PC-9 (cell line): ENCODE measurements around the gene MSANTD7.

Experiments used
- EZH2 ChIP-seq: fragments of 200-600 bp; sonication (generic); IDR thresholded peaks from 2 replicates; pipeline ENCODE4 v1.8.0; 2017; ENCODE audit warnings: antibody characterized with exemption, low read depth
- TF ChIP-seq, protein P1 (sequence below): fragments of 200-600 bp; sonication (generic); conservative IDR thresholded peaks from 2 replicates; pipeline ENCODE4 v1.6.1; 2017; ENCODE audit warnings: mixed run types, antibody characterized with exemption, mild to moderate bottlenecking, moderate library complexity

DNA sequence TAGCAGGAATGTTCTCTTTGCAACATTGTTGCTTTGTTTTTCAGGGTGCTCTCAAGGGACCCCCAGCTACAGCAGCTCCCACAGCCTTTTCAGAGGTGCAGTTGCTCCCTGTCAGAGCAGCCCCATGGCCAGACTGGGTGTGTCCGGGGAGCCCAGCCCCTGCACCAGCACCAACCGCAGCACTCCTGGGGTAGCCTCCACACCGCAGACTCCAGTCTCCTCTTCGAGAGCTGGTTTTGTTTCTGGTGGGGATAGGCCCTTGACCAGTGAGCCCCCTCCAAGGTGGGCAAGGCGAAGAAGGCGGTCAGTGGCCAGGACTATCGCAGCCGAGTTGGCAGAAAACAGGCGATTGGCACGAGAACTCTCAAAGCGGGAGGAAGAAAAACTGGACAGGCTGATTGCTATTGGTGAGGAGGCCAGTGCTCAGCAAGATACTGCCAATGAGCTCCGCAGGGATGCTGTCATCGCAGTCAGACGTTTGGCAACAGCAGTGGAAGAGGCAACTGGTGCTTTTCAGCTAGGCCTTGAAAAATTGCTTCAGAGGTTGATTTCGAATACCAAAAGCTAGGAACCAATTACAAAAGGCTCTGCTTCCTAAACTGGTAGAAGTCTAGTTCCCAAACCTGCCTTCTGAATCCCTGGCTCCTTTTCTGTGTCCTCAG, 5.4 kb downstream of the MSANTD7 start:
- TF ChIP-seq, protein P1, sequence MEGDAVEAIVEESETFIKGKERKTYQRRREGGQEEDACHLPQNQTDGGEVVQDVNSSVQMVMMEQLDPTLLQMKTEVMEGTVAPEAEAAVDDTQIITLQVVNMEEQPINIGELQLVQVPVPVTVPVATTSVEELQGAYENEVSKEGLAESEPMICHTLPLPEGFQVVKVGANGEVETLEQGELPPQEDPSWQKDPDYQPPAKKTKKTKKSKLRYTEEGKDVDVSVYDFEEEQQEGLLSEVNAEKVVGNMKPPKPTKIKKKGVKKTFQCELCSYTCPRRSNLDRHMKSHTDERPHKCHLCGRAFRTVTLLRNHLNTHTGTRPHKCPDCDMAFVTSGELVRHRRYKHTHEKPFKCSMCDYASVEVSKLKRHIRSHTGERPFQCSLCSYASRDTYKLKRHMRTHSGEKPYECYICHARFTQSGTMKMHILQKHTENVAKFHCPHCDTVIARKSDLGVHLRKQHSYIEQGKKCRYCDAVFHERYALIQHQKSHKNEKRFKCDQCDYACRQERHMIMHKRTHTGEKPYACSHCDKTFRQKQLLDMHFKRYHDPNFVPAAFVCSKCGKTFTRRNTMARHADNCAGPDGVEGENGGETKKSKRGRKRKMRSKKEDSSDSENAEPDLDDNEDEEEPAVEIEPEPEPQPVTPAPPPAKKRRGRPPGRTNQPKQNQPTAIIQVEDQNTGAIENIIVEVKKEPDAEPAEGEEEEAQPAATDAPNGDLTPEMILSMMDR = no peak
- no peak for TF ChIP-seq EZH2
